HepG2 (cell line): ENCODE results near the gene HOXD12. TPM values are rescaled to one million over a fixed set of nuclear protein-coding genes. Genes with fewer than 3 reads are reported as not detected.

Experiments
- ATAC-seq: fragments of 200-7000 bp; cut with Tn5 transposase; 3 replicates; pipeline ENCODE4 v1.9.1; 2020; ENCODE audit warnings: mild to moderate bottlenecking, moderate library complexity
- BruUV-seq: library from RNA; stranded (reverse); fragments of 400-500 nt; replicated peaks from 2 replicates; lab custom pipeline; 2021; lab: Mats Ljungman, UMichigan
- CTCF ChIA-PET: fragments of 300-600 bp; formaldehyde crosslinking; extraction: SDS; loops from one replicate; lab custom pipeline; 2021; ENCODE audit warnings: low total read pairs, inconsistent platforms, low intra/inter-chr PET ratio; lab: Yijun Ruan, JAX
- POLR2A ChIA-PET: fragments of 350-600 bp; sonication (Branson Sonifier 250); formaldehyde crosslinking; loops from one replicate; lab custom pipeline; 2020; ENCODE audit warnings: antibody characterized with exemption, inconsistent platforms; lab: Yijun Ruan, JAX
- DNase-seq: peaks from one replicate; pipeline ENCODE4 v3.0.0-alpha.2; 2015; ENCODE audit warnings: low spot score
- FAIRE-seq: peaks from 3 replicates; lab custom pipeline; 2011; peaks lifted over from hg19 to GRCh38; lab: Jason Lieb, UNC
- H2AFZ ChIP-seq: one replicate; pipeline ENCODE4 v1.6.1; 2011; ENCODE audit warnings: low read length, inconsistent platforms
- H3K27ac ChIP-seq: fragments of 300-600 bp; 3 replicates; pipeline ENCODE4 v1.8.0; 2011; ENCODE audit warnings: mixed run types, mild to moderate bottlenecking, mixed read lengths, low read length, inconsistent platforms; ENCODE audit not compliant: insufficient read depth; ENCODE audit errors: extremely low read length
- H3K27me3 ChIP-seq, 2 experiments: fragments of 200-600 bp in 1 of 2; 2 replicates in 1 of 2; 3 replicates in 1 of 2; pipeline versions ENCODE4 v1.6.0 to v1.8.0; 2011; ENCODE audit warnings: low read length in 2 of 2, mild to moderate bottlenecking in 2 of 2, moderate library complexity in 2 of 2, inconsistent platforms in 1 of 2; ENCODE audit not compliant: insufficient read depth in 2 of 2, control insufficient read depth in 1 of 2
- H3K36me3 ChIP-seq, 2 experiments: fragments of 200-600 bp in 1 of 2; replicated peaks in 1 of 2; 2 replicates in 1 of 2; 3 replicates in 1 of 2; pipeline versions ENCODE4 v1.5.1 to v1.8.0; 2011; ENCODE audit warnings: low read length in 2 of 2, inconsistent platforms in 1 of 2; ENCODE audit not compliant: insufficient read depth in 2 of 2, control insufficient read depth in 1 of 2
- H3K4me1 ChIP-seq: 2 replicates; pipeline ENCODE4 v1.5.1; 2012; ENCODE audit warnings: low read length, inconsistent platforms; ENCODE audit not compliant: insufficient read depth
- H3K4me2 ChIP-seq: 2 replicates; pipeline ENCODE4 v1.6.0; 2011; ENCODE audit warnings: low read depth, low read length, inconsistent platforms
- H3K4me3 ChIP-seq, 3 experiments: fragments of 200-600 bp in 1 of 3; sonication (generic), shearing (Covaris generic) in 1 of 3; replicated peaks in 1 of 3; 2 replicates each; pipeline ENCODE4 v1.5.1; 2011 to 2016; ENCODE audit warnings: low read length in 3 of 3, inconsistent platforms in 2 of 3, low read depth in 2 of 3, mild to moderate bottlenecking in 2 of 3, control low read depth in 1 of 3, mixed read lengths in 1 of 3; ENCODE audit not compliant: insufficient read depth in 1 of 3
- H3K79me2 ChIP-seq: one replicate; pipeline ENCODE4 v1.6.1; 2011; ENCODE audit warnings: low read length, inconsistent platforms; ENCODE audit not compliant: insufficient read depth
- H3K9ac ChIP-seq: 2 replicates; pipeline ENCODE4 v1.6.0; 2011; ENCODE audit warnings: mild to moderate bottlenecking, low read depth, low read length, inconsistent platforms; ENCODE audit not compliant: insufficient read depth
- H3K9me3 ChIP-seq: 2 replicates; pipeline ENCODE4 v1.5.1; 2012; ENCODE audit warnings: mild to moderate bottlenecking, low read length
- H4K20me1 ChIP-seq: 2 replicates; pipeline ENCODE4 v1.6.0; 2011; ENCODE audit warnings: inconsistent platforms, mild to moderate bottlenecking, low read length, moderate library complexity; ENCODE audit not compliant: insufficient read depth
- BRCA1 ChIP-seq: sonication (generic); formaldehyde crosslinking; IDR thresholded peaks from 2 replicates; pipeline ENCODE4 v1.4.0; 2020; ENCODE audit warnings: missing genetic modification reagents
- ETV5 ChIP-seq: IDR thresholded peaks from 2 replicates; pipeline ENCODE4 v1.6.1; 2018; ENCODE audit warnings: missing biosample characterization, missing genetic modification reagents, inconsistent platforms, borderline replicate concordance
- FOXC1 ChIP-seq: sonication (generic); formaldehyde crosslinking; IDR thresholded peaks from 2 replicates; pipeline ENCODE4 v1.8.0; 2022; ENCODE audit warnings: mild to moderate bottlenecking, missing genetic modification reagents, borderline replicate concordance
- IKZF4 ChIP-seq: sonication (generic); formaldehyde crosslinking; IDR thresholded peaks from 2 replicates; pipeline ENCODE4 v1.5.1; 2020; ENCODE audit warnings: borderline replicate concordance, mild to moderate bottlenecking, low read depth, missing genetic modification reagents; ENCODE audit errors: not compliant biosample characterization
- KDM5B ChIP-seq: sonication (generic); formaldehyde crosslinking; IDR thresholded peaks from 2 replicates; pipeline ENCODE4 v1.4.0; 2020; ENCODE audit warnings: missing genetic modification reagents, mild to moderate bottlenecking, borderline replicate concordance
- KLF12 ChIP-seq: sonication (generic); formaldehyde crosslinking; IDR thresholded peaks from 2 replicates; pipeline ENCODE4 v1.4.0; 2020; ENCODE audit warnings: missing genetic modification reagents, borderline replicate concordance
- LRRFIP1 ChIP-seq: sonication (generic); formaldehyde crosslinking; conservative IDR thresholded peaks from 2 replicates; pipeline ENCODE4 v1.4.0; 2020; ENCODE audit warnings: missing genetic modification reagents
- NFE2 ChIP-seq: sonication (generic); formaldehyde crosslinking; IDR thresholded peaks from 2 replicates; pipeline ENCODE4 v1.4.0; 2020; ENCODE audit warnings: missing genetic modification reagents
- NFE2L2 ChIP-seq: fragments of 150-350 bp; IDR thresholded peaks from 2 replicates; pipeline ENCODE4 v1.6.1; 2014; ENCODE audit warnings: low read length
- NFYB ChIP-seq: sonication (generic); formaldehyde crosslinking; IDR thresholded peaks from 2 replicates; pipeline ENCODE4 v1.4.0; 2020; ENCODE audit warnings: missing genetic modification reagents
- RXRB ChIP-seq: IDR thresholded peaks from 2 replicates; pipeline ENCODE4 v1.6.1; 2016; ENCODE audit warnings: borderline replicate concordance, missing genetic modification reagents, missing compliant biosample characterization
- TBL1XR1 ChIP-seq: fragments of 150-350 bp; IDR thresholded peaks from 2 replicates; pipeline ENCODE4 v1.6.1; 2014; ENCODE audit warnings: borderline replicate concordance, low read length; ENCODE audit not compliant: partially characterized antibody
- TP53 ChIP-seq: sonication (generic); formaldehyde crosslinking; conservative IDR thresholded peaks from 2 replicates; pipeline ENCODE4 v1.4.0; 2020; ENCODE audit warnings: missing genetic modification reagents
- ZBTB7A ChIP-seq: sonication (generic); formaldehyde crosslinking; IDR thresholded peaks from 2 replicates; pipeline ENCODE4 v1.8.0; 2022; ENCODE audit warnings: mild to moderate bottlenecking, missing genetic modification reagents
- ZBTB7B ChIP-seq: sonication (generic); formaldehyde crosslinking; IDR thresholded peaks from 2 replicates; pipeline ENCODE4 v1.4.0; 2020; ENCODE audit warnings: missing genetic modification reagents
- ZSCAN29 ChIP-seq: sonication (generic); formaldehyde crosslinking; conservative IDR thresholded peaks from 2 replicates; pipeline ENCODE4 v1.4.0; 2020; ENCODE audit warnings: mild to moderate bottlenecking, missing genetic modification reagents
- WGBS: methylation state at CpG from one replicate; pipeline ENCODE4 v1.1.6; 2017; ENCODE audit warnings: low lambda C conversion rate; 5-methylcytosine and 5-hydroxymethylcytosine counted together
- in situ Hi-C: cut with HindIII; loops from 2 replicates; pipeline ENCODE4 v1.10.0; 2017; ENCODE audit warnings: low pct_unique_long_range_greater_than_20kb; ENCODE audit not compliant: extremely low pct_ligation_motif_present
- intact Hi-C: fragments of 100-400 bp; cut with micrococcal nuclease; formaldehyde crosslinking; loops from one replicate; pipeline ENCODE4 v1.10.0; 2022; ENCODE audit not compliant: unreplicated experiment
- polyA plus RNA-seq, 8 experiments: library from polyadenylated mRNA; depleted of rRNA in 3 of 8; stranded (reverse) in 7 of 8; unstranded in 1 of 8; fragments of >200 nt; fragmentation: Illumina TruSeq in 4 of 8; extraction: Trizol in 4 of 8; gene quantifications; 2 replicates each; pipeline versions ENCODE4 v1.2.1 to v1.2.3, GENCODE V29; 2011 to 2016; ENCODE audit warnings: low read depth in 4 of 8, missing spikeins in 1 of 8, mixed read lengths in 1 of 8; ENCODE audit not compliant: insufficient read depth in 1 of 8
- total RNA-seq, 5 experiments: library from RNA; depleted of rRNA; stranded (reverse); fragments of >200 nt; fragmentation: Illumina TruSeq; extraction: Trizol; gene quantifications; 2 replicates each; pipeline ENCODE4 v1.2.3, GENCODE V29; 2016; ENCODE audit warnings: low read depth in 1 of 5

Gene HOXD12
- total and polyA plus RNA-seq, 2 of the 13 experiments (the other 11 are each of a cell fraction or from before 2014, with no cell fraction given): not detected

- 38% methylated on average over 21 of the region's 29 CpGs for WGBS
- Histone ChIP-seq H3K9ac (no peak overlapping the region), H3K27ac (no peak overlapping the region), H3K36me3 (no peaks in the 10 kb centered on the region), H3K4me2 (no peak overlapping the region), H2AFZ (no peak overlapping the region), H3K27me3 (peaks cover 15 to 88% of the 10 kb centered on the region in 2 experiments; a peak in 4 of 5 replicates), H3K79me2 (no peaks in the 10 kb centered on the region), H3K4me3 (no peak overlapping the region), H3K9me3 (no peaks in the 10 kb centered on the region), H3K4me1 (peaks cover 14% of the 10 kb centered on the region), H4K20me1 (no peaks in the 10 kb centered on the region)
- ATAC-seq (no peak), FAIRE-seq (no peak), DNase-seq (no peak)
- ChIA-PET POLR2A (no interaction called here), CTCF (no interaction called here)
- BruUV-seq: no TSS peak
- intact Hi-C loops (loop anchor here (5.0 kb wide), 2 partner anchors 525 to 1035 kb away; no protein-coding TSS in a partner anchor), in situ Hi-C loops (no loop called here)
- TF ChIP-seq IKZF4 (CRISPR knock-in tag) (no peak), BRCA1 (CRISPR knock-in tag) (no peak), TP53 (CRISPR knock-in tag) (no peak), TBL1XR1 (no peak), KDM5B (no peak), ZBTB7B (CRISPR knock-in tag) (no peak)
These were observed 12.3 kb downstream of the HOXD12 start for GRCh38 chr2:176111846-176112374.

- H3K27ac ChIP-seq: no peak overlapping the region
- no peaks in the 10 kb centered on the region for H3K79me2 ChIP-seq
- no peaks in the 10 kb centered on the region for H4K20me1 ChIP-seq
- DNase-seq: no peak
- H3K4me2 ChIP-seq: no peak overlapping the region
- in situ Hi-C loops: no loop called here
- CTCF ChIA-PET: no interaction called here
- peaks cover 19 to 92% of the 10 kb centered on the region in 2 experiments; a peak in 4 of 5 replicates for H3K27me3 ChIP-seq
- no peak overlapping the region for H2AFZ ChIP-seq
- no peak overlapping the region for H3K9ac ChIP-seq
- 53% methylated on average over 19 of the region's 40 CpGs for WGBS
- no peaks in the 10 kb centered on the region for H3K36me3 ChIP-seq
- BruUV-seq: no TSS peak
- intact Hi-C loops: loop anchor here (5.0 kb wide), 2 partner anchors 525 to 1035 kb away; no protein-coding TSS in a partner anchor
- H3K4me3 ChIP-seq: no peak overlapping the region
- no peak for ATAC-seq
- H3K4me1 ChIP-seq: peaks cover 14% of the 10 kb centered on the region
- POLR2A ChIA-PET: no interaction called here
- no peak for FAIRE-seq
- no peaks in the 10 kb centered on the region for H3K9me3 ChIP-seq
- TF ChIP-seq NFE2 (CRISPR knock-in tag): no peak
- TF ChIP-seq ZSCAN29 (CRISPR knock-in tag): no peak
- TF ChIP-seq RXRB (CRISPR knock-in tag): no peak
- TF ChIP-seq LRRFIP1: no peak
- TF ChIP-seq FOXC1 (CRISPR knock-in tag): no peak
- TF ChIP-seq ETV5 (CRISPR knock-in tag): no peak
- TF ChIP-seq NFYB (CRISPR knock-in tag): no peak
- TF ChIP-seq NFE2L2: no peak
- no peak for TF ChIP-seq ZBTB7A (CRISPR knock-in tag)
- no peak for TF ChIP-seq KLF12 (CRISPR knock-in tag)
These were observed 13.0 kb downstream of the HOXD12 start for GRCh38 chr2:176112375-176113302.
